SK-N-SH treated with all-trans-retinoic acid at 6 μM for 48 hours (cell line): Measurements from ENCODE around the gene OCA2.

Source experiments
- ATAC-seq: fragments of 200-7000 bp; cut with Tn5 transposase; 3 replicates; pipeline ENCODE4 v1.9.1; 2020; ENCODE audit warnings: mild to moderate bottlenecking, moderate library complexity
- ARNTL ChIP-seq: fragments of 450-650 bp; formaldehyde crosslinking; IDR thresholded peaks from 2 replicates; pipeline ENCODE4 v1.5.0; 2020; ENCODE audit warnings: low read depth, mild to moderate bottlenecking, moderate library complexity, borderline replicate concordance
- BACH2 ChIP-seq: fragments of 250-450 bp; sonication (Bioruptor Pico); IDR thresholded peaks from 2 replicates; pipeline ENCODE4 v1.9.0; 2021; ENCODE audit warnings: mild to moderate bottlenecking, borderline replicate concordance
- ESRRG ChIP-seq: fragments of 250-450 bp; sonication (Bioruptor Pico); IDR thresholded peaks from 2 replicates; pipeline ENCODE4 v1.6.1; 2021; ENCODE audit warnings: mild to moderate bottlenecking
- ISL1 ChIP-seq: fragments of 250-450 bp; sonication (Bioruptor Pico); IDR thresholded peaks from 2 replicates; pipeline ENCODE4 v2.1.2; 2022; ENCODE audit warnings: mild to moderate bottlenecking, moderate library complexity
- OSR1 ChIP-seq: fragments of 250-450 bp; sonication (Bioruptor Pico); IDR thresholded peaks from 2 replicates; pipeline ENCODE4 v1.8.0; 2022; ENCODE audit warnings: moderate library complexity, mild to moderate bottlenecking, inconsistent platforms
- PPARA ChIP-seq: fragments of 250-450 bp; sonication (Bioruptor Pico); IDR thresholded peaks from 2 replicates; pipeline ENCODE4 v1.5.0; 2020; ENCODE audit warnings: mild to moderate bottlenecking, borderline replicate concordance
- RARB ChIP-seq: fragments of 250-450 bp; sonication (Bioruptor Pico); IDR thresholded peaks from 2 replicates; pipeline ENCODE4 v1.8.0; 2021; ENCODE audit warnings: mild to moderate bottlenecking, moderate library complexity
- SNAI2 ChIP-seq: fragments of 250-450 bp; sonication (Bioruptor Pico); IDR thresholded peaks from 2 replicates; pipeline ENCODE4 v1.5.0; 2020; ENCODE audit warnings: mild to moderate bottlenecking, moderate library complexity
- TCF4 ChIP-seq: fragments of 250-450 bp; sonication (Bioruptor Pico); IDR thresholded peaks from 2 replicates; pipeline ENCODE4 v1.8.0; 2021; ENCODE audit warnings: mild to moderate bottlenecking, moderate library complexity, borderline replicate concordance
- TOX ChIP-seq: fragments of 250-450 bp; sonication (Bioruptor Pico); IDR thresholded peaks from 2 replicates; pipeline ENCODE4 v1.8.0; 2021; ENCODE audit warnings: mild to moderate bottlenecking, moderate library complexity, borderline replicate concordance
- ZC3H10 ChIP-seq: fragments of 250-450 bp; sonication (Bioruptor Pico); IDR thresholded peaks from 2 replicates; pipeline ENCODE4 v1.5.1; 2021; ENCODE audit warnings: mild to moderate bottlenecking, moderate library complexity
- ZFP3 ChIP-seq: fragments of 250-450 bp; sonication (Bioruptor Pico); IDR thresholded peaks from 2 replicates; pipeline ENCODE4 v1.5.0; 2020; ENCODE audit warnings: mild to moderate bottlenecking, moderate library complexity
- ZFP30 ChIP-seq: fragments of 450-650 bp; formaldehyde crosslinking; IDR thresholded peaks from 2 replicates; pipeline ENCODE4 v1.5.0; 2022; ENCODE audit warnings: mild to moderate bottlenecking, moderate library complexity
- ZNF565 ChIP-seq: fragments of 450-650 bp; formaldehyde crosslinking; conservative IDR thresholded peaks from 2 replicates; pipeline ENCODE4 v1.5.0; 2020; ENCODE audit warnings: low read depth, mild to moderate bottlenecking, moderate library complexity
- ZNF70 ChIP-seq: fragments of 450-650 bp; formaldehyde crosslinking; IDR thresholded peaks from 2 replicates; pipeline ENCODE4 v1.5.0; 2020; ENCODE audit warnings: mild to moderate bottlenecking, moderate library complexity
- ZNF8 ChIP-seq: fragments of 450-650 bp; formaldehyde crosslinking; IDR thresholded peaks from 2 replicates; pipeline ENCODE4 v1.5.0; 2020; ENCODE audit warnings: mild to moderate bottlenecking, moderate library complexity
- TF ChIP-seq, protein P1 (sequence below): fragments of 250-450 bp; sonication (Bioruptor Pico); IDR thresholded peaks from 2 replicates; pipeline ENCODE4 v1.5.1; 2021; ENCODE audit warnings: mild to moderate bottlenecking, moderate library complexity
- TF ChIP-seq, protein P2 (sequence below): fragments of 250-450 bp; sonication (Bioruptor Pico); IDR thresholded peaks from 2 replicates; pipeline ENCODE4 v1.5.1; 2020; ENCODE audit warnings: low read depth, mild to moderate bottlenecking, moderate library complexity
- TF ChIP-seq, protein P3 (sequence below): fragments of 250-450 bp; sonication (Bioruptor Pico); IDR thresholded peaks from 2 replicates; pipeline ENCODE4 v1.5.0; 2020; ENCODE audit warnings: mild to moderate bottlenecking, moderate library complexity
- TF ChIP-seq, protein P4 (sequence below): fragments of 250-450 bp; sonication (Bioruptor Pico); IDR thresholded peaks from 2 replicates; pipeline ENCODE4 v1.8.0; 2021; ENCODE audit warnings: low read depth, mild to moderate bottlenecking, moderate library complexity, borderline replicate concordance
- TF ChIP-seq, protein P5 (sequence below): fragments of 250-450 bp; sonication (Bioruptor Pico); IDR thresholded peaks from 2 replicates; pipeline ENCODE4 v1.8.0; 2020; ENCODE audit warnings: mild to moderate bottlenecking, moderate library complexity, borderline replicate concordance

The OCA2 gene

DNA sequence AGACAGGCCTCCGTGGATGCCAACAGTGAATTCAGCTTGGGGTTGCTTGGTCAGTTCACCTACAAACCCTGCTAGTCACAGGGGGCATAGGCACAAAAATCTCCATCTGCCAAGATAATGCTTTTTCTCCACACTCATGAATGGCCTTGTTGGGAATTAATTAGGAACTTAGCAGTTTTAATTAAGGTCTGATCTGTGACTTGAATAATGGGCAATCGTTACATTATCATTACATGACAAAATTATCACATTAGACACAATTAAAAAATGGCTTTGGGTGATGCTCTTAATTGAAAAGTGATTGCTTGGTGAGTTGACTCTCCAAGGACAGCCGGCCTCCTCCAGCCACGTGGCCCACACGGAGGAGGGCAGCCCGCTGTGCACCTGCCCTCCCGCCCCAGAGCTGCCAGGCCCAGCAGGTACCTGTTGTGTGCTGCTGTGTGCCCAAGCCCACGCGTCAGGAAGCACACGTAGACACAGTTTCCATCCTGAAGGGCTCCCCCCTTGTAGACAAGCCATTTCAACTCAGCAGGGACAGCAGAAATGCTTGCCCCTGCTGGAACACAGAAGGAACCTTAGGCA is 274.2 kb downstream of the OCA2 start (continued):
- TF ChIP-seq, protein P1, sequence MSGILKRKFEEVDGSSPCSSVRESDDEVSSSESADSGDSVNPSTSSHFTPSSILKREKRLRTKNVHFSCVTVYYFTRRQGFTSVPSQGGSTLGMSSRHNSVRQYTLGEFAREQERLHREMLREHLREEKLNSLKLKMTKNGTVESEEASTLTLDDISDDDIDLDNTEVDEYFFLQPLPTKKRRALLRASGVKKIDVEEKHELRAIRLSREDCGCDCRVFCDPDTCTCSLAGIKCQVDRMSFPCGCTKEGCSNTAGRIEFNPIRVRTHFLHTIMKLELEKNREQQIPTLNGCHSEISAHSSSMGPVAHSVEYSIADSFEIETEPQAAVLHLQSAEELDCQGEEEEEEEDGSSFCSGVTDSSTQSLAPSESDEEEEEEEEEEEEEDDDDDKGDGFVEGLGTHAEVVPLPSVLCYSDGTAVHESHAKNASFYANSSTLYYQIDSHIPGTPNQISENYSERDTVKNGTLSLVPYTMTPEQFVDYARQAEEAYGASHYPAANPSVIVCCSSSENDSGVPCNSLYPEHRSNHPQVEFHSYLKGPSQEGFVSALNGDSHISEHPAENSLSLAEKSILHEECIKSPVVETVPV (CRISPR knock-in tag) = no peak
- TF ChIP-seq SNAI2 (CRISPR knock-in tag) (no peak), ARNTL (CRISPR knock-in tag) (no peak), TCF4 (no peak), BACH2 (CRISPR knock-in tag) (no peak), OSR1 (CRISPR knock-in tag) (no peak), ZC3H10 (CRISPR knock-in tag) (no peak)
- TF ChIP-seq, protein P2, sequence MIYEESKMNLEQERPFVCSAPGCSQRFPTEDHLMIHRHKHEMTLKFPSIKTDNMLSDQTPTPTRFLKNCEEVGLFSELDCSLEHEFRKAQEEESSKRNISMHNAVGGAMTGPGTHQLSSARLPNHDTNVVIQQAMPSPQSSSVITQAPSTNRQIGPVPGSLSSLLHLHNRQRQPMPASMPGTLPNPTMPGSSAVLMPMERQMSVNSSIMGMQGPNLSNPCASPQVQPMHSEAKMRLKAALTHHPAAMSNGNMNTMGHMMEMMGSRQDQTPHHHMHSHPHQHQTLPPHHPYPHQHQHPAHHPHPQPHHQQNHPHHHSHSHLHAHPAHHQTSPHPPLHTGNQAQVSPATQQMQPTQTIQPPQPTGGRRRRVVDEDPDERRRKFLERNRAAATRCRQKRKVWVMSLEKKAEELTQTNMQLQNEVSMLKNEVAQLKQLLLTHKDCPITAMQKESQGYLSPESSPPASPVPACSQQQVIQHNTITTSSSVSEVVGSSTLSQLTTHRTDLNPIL (CRISPR knock-in tag) = no peak

DNA sequence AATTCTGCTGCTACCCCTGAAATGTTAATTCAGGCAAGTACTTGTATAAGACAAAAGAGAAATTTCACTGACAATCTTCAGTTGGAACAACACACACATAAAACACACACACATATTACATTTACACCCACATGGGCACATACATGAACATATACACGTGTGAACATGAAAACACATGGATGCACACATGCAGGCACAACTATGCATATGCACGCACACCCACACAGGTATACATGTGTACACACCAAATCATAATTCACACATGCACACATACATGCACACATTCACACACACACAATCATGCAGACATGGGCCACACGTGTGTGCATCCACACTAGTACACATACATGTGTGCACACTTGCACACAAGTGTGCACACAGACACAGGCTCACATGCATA is 277.8 kb downstream of the OCA2 start:
- no peak for ATAC-seq
- TF ChIP-seq, protein P1 (CRISPR knock-in tag) = no peak
- TF ChIP-seq TOX (no peak), ZFP3 (CRISPR knock-in tag) (no peak), ZNF565 (CRISPR knock-in tag) (no peak), ZNF8 (no peak), ESRRG (CRISPR knock-in tag) (no peak), ISL1 (CRISPR knock-in tag) (no peak), ZNF70 (CRISPR knock-in tag) (no peak), TCF4 (no peak), SNAI2 (CRISPR knock-in tag) (no peak), RARB (CRISPR knock-in tag) (no peak), ZFP30 (CRISPR knock-in tag) (no peak), PPARA (CRISPR knock-in tag) (no peak), OSR1 (CRISPR knock-in tag) (no peak), BACH2 (CRISPR knock-in tag) (no peak)
- TF ChIP-seq, protein P3, sequence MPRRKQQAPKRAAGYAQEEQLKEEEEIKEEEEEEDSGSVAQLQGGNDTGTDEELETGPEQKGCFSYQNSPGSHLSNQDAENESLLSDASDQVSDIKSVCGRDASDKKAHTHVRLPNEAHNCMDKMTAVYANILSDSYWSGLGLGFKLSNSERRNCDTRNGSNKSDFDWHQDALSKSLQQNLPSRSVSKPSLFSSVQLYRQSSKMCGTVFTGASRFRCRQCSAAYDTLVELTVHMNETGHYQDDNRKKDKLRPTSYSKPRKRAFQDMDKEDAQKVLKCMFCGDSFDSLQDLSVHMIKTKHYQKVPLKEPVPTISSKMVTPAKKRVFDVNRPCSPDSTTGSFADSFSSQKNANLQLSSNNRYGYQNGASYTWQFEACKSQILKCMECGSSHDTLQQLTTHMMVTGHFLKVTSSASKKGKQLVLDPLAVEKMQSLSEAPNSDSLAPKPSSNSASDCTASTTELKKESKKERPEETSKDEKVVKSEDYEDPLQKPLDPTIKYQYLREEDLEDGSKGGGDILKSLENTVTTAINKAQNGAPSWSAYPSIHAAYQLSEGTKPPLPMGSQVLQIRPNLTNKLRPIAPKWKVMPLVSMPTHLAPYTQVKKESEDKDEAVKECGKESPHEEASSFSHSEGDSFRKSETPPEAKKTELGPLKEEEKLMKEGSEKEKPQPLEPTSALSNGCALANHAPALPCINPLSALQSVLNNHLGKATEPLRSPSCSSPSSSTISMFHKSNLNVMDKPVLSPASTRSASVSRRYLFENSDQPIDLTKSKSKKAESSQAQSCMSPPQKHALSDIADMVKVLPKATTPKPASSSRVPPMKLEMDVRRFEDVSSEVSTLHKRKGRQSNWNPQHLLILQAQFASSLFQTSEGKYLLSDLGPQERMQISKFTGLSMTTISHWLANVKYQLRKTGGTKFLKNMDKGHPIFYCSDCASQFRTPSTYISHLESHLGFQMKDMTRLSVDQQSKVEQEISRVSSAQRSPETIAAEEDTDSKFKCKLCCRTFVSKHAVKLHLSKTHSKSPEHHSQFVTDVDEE = no peak
- TF ChIP-seq, protein P4, sequence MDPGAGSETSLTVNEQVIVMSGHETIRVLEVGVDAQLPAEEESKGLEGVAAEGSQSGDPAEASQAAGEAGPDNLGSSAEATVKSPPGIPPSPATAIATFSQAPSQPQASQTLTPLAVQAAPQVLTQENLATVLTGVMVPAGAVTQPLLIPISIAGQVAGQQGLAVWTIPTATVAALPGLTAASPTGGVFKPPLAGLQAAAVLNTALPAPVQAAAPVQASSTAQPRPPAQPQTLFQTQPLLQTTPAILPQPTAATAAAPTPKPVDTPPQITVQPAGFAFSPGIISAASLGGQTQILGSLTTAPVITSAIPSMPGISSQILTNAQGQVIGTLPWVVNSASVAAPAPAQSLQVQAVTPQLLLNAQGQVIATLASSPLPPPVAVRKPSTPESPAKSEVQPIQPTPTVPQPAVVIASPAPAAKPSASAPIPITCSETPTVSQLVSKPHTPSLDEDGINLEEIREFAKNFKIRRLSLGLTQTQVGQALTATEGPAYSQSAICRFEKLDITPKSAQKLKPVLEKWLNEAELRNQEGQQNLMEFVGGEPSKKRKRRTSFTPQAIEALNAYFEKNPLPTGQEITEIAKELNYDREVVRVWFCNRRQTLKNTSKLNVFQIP = no peak
- TF ChIP-seq, protein P5, sequence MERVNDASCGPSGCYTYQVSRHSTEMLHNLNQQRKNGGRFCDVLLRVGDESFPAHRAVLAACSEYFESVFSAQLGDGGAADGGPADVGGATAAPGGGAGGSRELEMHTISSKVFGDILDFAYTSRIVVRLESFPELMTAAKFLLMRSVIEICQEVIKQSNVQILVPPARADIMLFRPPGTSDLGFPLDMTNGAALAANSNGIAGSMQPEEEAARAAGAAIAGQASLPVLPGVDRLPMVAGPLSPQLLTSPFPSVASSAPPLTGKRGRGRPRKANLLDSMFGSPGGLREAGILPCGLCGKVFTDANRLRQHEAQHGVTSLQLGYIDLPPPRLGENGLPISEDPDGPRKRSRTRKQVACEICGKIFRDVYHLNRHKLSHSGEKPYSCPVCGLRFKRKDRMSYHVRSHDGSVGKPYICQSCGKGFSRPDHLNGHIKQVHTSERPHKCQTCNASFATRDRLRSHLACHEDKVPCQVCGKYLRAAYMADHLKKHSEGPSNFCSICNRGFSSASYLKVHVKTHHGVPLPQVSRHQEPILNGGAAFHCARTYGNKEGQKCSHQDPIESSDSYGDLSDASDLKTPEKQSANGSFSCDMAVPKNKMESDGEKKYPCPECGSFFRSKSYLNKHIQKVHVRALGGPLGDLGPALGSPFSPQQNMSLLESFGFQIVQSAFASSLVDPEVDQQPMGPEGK (CRISPR knock-in tag) = no peak
